Small intestine (tissue), 7 donors: ENCODE results near the gene SMIM5. TPM values are rescaled to one million over a fixed set of nuclear protein-coding genes. Genes with fewer than 3 reads are reported as not detected.
A peak's percentile ranks its signal among the peaks of the same experiment; 100 is the strongest.

ENCODE experiments used
- DNase-seq, 2 donors: peaks; one replicate each; pipeline versions ENCODE4 v3.0.0 to v3.0.0-alpha.2; 2013
- FAIRE-seq: peaks from 2 replicates; lab custom pipeline; 2012; peaks lifted over from hg19 to GRCh38; lab: Jason Lieb, UNC
- H3K27ac ChIP-seq, 3 donors: one replicate each; pipeline ENCODE4 v1.5.1; 2013; ENCODE audit warnings: low read length in 2 of 3, mild to moderate bottlenecking in 2 of 3, control low read depth in 1 of 3, inconsistent platforms in 1 of 3, low read depth in 1 of 3, moderate library complexity in 1 of 3
- H3K27me3 ChIP-seq, 3 donors: one replicate each; pipeline ENCODE4 v1.6.1; 2013; ENCODE audit warnings: low read length in 3 of 3, inconsistent platforms in 1 of 3; ENCODE audit not compliant: control insufficient read depth in 3 of 3, insufficient read depth in 3 of 3
- H3K36me3 ChIP-seq, 3 donors: one replicate each; pipeline ENCODE4 v1.6.1; 2013; ENCODE audit warnings: low read length in 3 of 3, inconsistent platforms in 1 of 3, low read depth in 1 of 3, mild to moderate bottlenecking in 1 of 3, moderate library complexity in 1 of 3; ENCODE audit not compliant: control insufficient read depth in 3 of 3, insufficient read depth in 2 of 3
- H3K4me1 ChIP-seq, 3 donors: one replicate each; pipeline ENCODE4 v1.6.1; 2013; ENCODE audit warnings: low read length in 2 of 3, inconsistent platforms in 1 of 3, low read depth in 1 of 3, mild to moderate bottlenecking in 1 of 3, moderate library complexity in 1 of 3; ENCODE audit not compliant: control insufficient read depth in 3 of 3, insufficient read depth in 2 of 3
- H3K4me3 ChIP-seq, 3 donors: one replicate each; pipeline ENCODE4 v1.5.1; 2013; ENCODE audit warnings: low read length in 3 of 3, control low read depth in 1 of 3, inconsistent platforms in 1 of 3, low read depth in 1 of 3, mild to moderate bottlenecking in 1 of 3, moderate library complexity in 1 of 3
- H3K9me3 ChIP-seq, 2 donors: one replicate each; pipeline ENCODE4 v1.6.1; 2013; ENCODE audit warnings: low read depth in 1 of 2, low read length in 1 of 2; ENCODE audit not compliant: control insufficient read depth in 2 of 2, insufficient read depth in 1 of 2
- WGBS, 3 donors: extraction: QIAGEN DNeasy Blood & Tissue Kit; methylation state at CpG; one replicate each; pipeline ENCODE4 v1.1.7; 2013; 5-methylcytosine and 5-hydroxymethylcytosine counted together
- polyA plus RNA-seq, 4 donors: library from polyadenylated mRNA; stranded (reverse) in 3 of 4; unstranded in 1 of 4; fragments of 200-250 nt in 3 of 4; fragments of 120-200 nt in 1 of 4; gene quantifications; one replicate each; pipeline versions ENCODE4 v1.2.1 to v1.2.3, GENCODE V29; 2013
- donor health status: healthy with polysubstance abuse.
- donor health status: control.
- donor health status: control.
- donor health status: Bipolar disorder and iron deficiency.
- donor health status: healthy.

SMIM5 gene
- polyA plus RNA-seq, 4 donors, result 10.4 to 114 (median 52.9) TPM

GRCh38 chr17:75642182-75642783 lies 9.0 kb downstream of the SMIM5 start:
- Histone ChIP-seq H3K27me3 (no peaks in the 10 kb centered on the region), H3K4me1 (peaks cover 4 to 73% (median 7%) of the 10 kb centered on the region in 3 donors), H3K4me3 (no peak overlapping the region), H3K27ac (peak overlapping the region; percentile 52 to 72 (median 66)), H3K9me3 (no peaks in the 10 kb centered on the region), H3K36me3 (peaks cover 0 to 67% (median 3%) of the 10 kb centered on the region in 3 donors)
- WGBS, 3 donors, result 35 to 71% (median 54%) methylated on average over 7 of the region's 7 CpGs
- FAIRE-seq, result no peak
- DNase-seq, result peak; percentile 81 to 82

- Histone ChIP-seq H3K9me3 (no peaks in the 10 kb centered on the region), H3K27ac (peak overlapping the region; percentile 52 to 72 (median 66)), H3K27me3 (no peaks in the 10 kb centered on the region), H3K4me3 (no peak overlapping the region), H3K4me1 (peaks cover 4 to 71% (median 7%) of the 10 kb centered on the region in 3 donors), H3K36me3 (peaks cover 0 to 67% (median 3%) of the 10 kb centered on the region in 3 donors)
- WGBS, 3 donors, result 74 to 85% (median 77%) methylated on average over 17 of the region's 17 CpGs
- FAIRE-seq (no peak), DNase-seq (peak in 1 of 2 donors; percentile 48)
These were observed 9.8 kb downstream of the SMIM5 start for GRCh38 chr17:75642784-75643642.

GRCh38 chr17:75643643-75644017 lies 10.4 kb downstream of the SMIM5 start:
- Histone ChIP-seq H3K4me1 (peaks cover 4 to 71% (median 7%) of the 10 kb centered on the region in 3 donors), H3K9me3 (no peaks in the 10 kb centered on the region), H3K36me3 (peaks cover 0 to 68% (median 3%) of the 10 kb centered on the region in 3 donors), H3K4me3 (no peak overlapping the region), H3K27ac (peak overlapping the region; percentile 9 to 72 (median 66)), H3K27me3 (no peaks in the 10 kb centered on the region)
- FAIRE-seq, result no peak
- WGBS, 3 donors, result 94 to 95% (median 95%) methylated on average over 7 of the region's 7 CpGs
- no peak for DNase-seq

GRCh38 chr17:75645501-75645888 lies 12.3 kb downstream of the SMIM5 start:
- H3K27ac ChIP-seq, result peak overlapping the region; percentile 95 to 99 (median 97)
- peaks cover 0 to 68% (median 5%) of the 10 kb centered on the region in 3 donors for H3K36me3 ChIP-seq
- H3K4me1 ChIP-seq, result peaks cover 4 to 57% (median 6%) of the 10 kb centered on the region in 3 donors
- FAIRE-seq (no peak), DNase-seq (peak; percentile 91 to 92)
- H3K9me3 ChIP-seq, result no peaks in the 10 kb centered on the region
- H3K4me3 ChIP-seq, result no peak overlapping the region
- WGBS, 3 donors, result 18 to 56% (median 32%) methylated on average over 7 of the region's 7 CpGs
- H3K27me3 ChIP-seq, result no peaks in the 10 kb centered on the region

- Histone ChIP-seq H3K9me3 (no peaks in the 10 kb centered on the region), H3K27ac (peak overlapping the region; percentile 95 to 99 (median 97)), H3K4me1 (peaks cover 4 to 53% (median 6%) of the 10 kb centered on the region in 3 donors), H3K4me3 (peak overlapping the region in 2 of 3 donors; percentile 8 to 30), H3K36me3 (peaks cover 1 to 68% (median 11%) of the 10 kb centered on the region in 3 donors), H3K27me3 (no peaks in the 10 kb centered on the region)
- 18 to 44% (median 22%) methylated on average over 17 of the region's 17 CpGs for WGBS, 3 donors
- DNase-seq (peak; percentile 96 to 97), FAIRE-seq (no peak)
These were observed 12.8 kb downstream of the SMIM5 start for GRCh38 chr17:75645889-75646637.

- 57 to 86% (median 70%) methylated on average over 6 of the region's 6 CpGs for WGBS, 3 donors
- no peak for FAIRE-seq
- peaks cover 1 to 68% (median 11%) of the 10 kb centered on the region in 3 donors for H3K36me3 ChIP-seq
- no peaks in the 10 kb centered on the region for H3K9me3 ChIP-seq
- no peak for DNase-seq
- peaks cover 4 to 51% (median 6%) of the 10 kb centered on the region in 3 donors for H3K4me1 ChIP-seq
- peak overlapping the region in 2 of 3 donors; percentile 8 to 30 for H3K4me3 ChIP-seq
- H3K27me3 ChIP-seq, result no peaks in the 10 kb centered on the region
- H3K27ac ChIP-seq, result peak overlapping the region; percentile 95 to 99 (median 97)
These were observed 13.4 kb downstream of the SMIM5 start for GRCh38 chr17:75646638-75646992.

GRCh38 chr17:75647061-75647460 lies 13.8 kb downstream of the SMIM5 start:
- H3K27me3 ChIP-seq, result no peaks in the 10 kb centered on the region
- peak in 1 of 2 donors; percentile 54 for DNase-seq
- no peaks in the 10 kb centered on the region for H3K9me3 ChIP-seq
- peaks cover 4 to 46% (median 6%) of the 10 kb centered on the region in 3 donors for H3K4me1 ChIP-seq
- peaks cover 1 to 68% (median 12%) of the 10 kb centered on the region in 3 donors for H3K36me3 ChIP-seq
- H3K4me3 ChIP-seq, result peak overlapping the region in 2 of 3 donors; percentile 8 to 30
- WGBS, 3 donors, result 84 to 94% (median 92%) methylated on average over 7 of the region's 7 CpGs
- H3K27ac ChIP-seq, result peak overlapping the region; percentile 95 to 99 (median 97)
- FAIRE-seq, result no peak

- peaks cover 2 to 38% (median 4%) of the 10 kb centered on the region in 3 donors for H3K4me1 ChIP-seq
- H3K36me3 ChIP-seq, result peaks cover 1 to 73% (median 13%) of the 10 kb centered on the region in 3 donors
- no peaks in the 10 kb centered on the region for H3K9me3 ChIP-seq
- FAIRE-seq, result no peak
- no peak overlapping the region for H3K4me3 ChIP-seq
- H3K27ac ChIP-seq, result peak overlapping the region in 1 of 3 donors; percentile 95
- no peaks in the 10 kb centered on the region for H3K27me3 ChIP-seq
- WGBS, 3 donors, result 96 to 98% (median 98%) methylated on average over 7 of the region's 7 CpGs
- DNase-seq, result no peak
These were observed 14.7 kb downstream of the SMIM5 start for GRCh38 chr17:75647921-75648320.
